ENCODE measurements around the gene TTBK1. TPM values are rescaled to one million over a fixed set of nuclear protein-coding genes. Genes with fewer than 3 reads are reported as not detected.
A peak's percentile ranks its signal among the peaks of the same experiment; 100 is the strongest.

TTBK1 gene
- polyA plus RNA-seq, 2 of the 4 experiments (the other 2 are of a cell fraction), result 0.04 TPM; not detected in 1

GRCh38 chr6:43263314-43264178 lies 20.3 kb downstream of the TTBK1 start:
- Histone ChIP-seq H3K4me2 (no peak overlapping the region), H3K9me3 (no peaks in the 10 kb centered on the region), H3K27ac (0 out of 6 replicates have a peak overlapping the region, but pooled peaks of 1 of the 2 experiments have one; percentile 28), H3K4me3 (no peak overlapping the region), H3K4me1 (peaks cover 7% of the 10 kb centered on the region; the same call in 1 of the 3 replicates)
- DNase-seq (ENCODE audit: low read depth in 1 of 2, low spot score in 1 of 2), result peak; percentile 74 to 86
- ChIA-PET POLR2A (no interaction called here), CTCF (interaction anchor here (0.6 to 5.1 kb wide), 32 partner anchors 9 to 243 kb away, joined by 3 to 38 read pairs (median 3); partner anchors contain the start of genes CRIP3 and DNPH1)
- TF ChIP-seq HOXA7 (CRISPR knock-in tag; IDR thresholded peaks at IDR 0.05), result no peak
- TF ChIP-seq SMC3 (IDR thresholded peaks at IDR 0.05), result peak; percentile 78
- TF ChIP-seq RAD21 (conservative IDR thresholded peaks at IDR 0.05 in 1 of 2, IDR thresholded peaks at IDR 0.05 in 1 of 2), result peak; percentile 87 to 90
- no peak for TF ChIP-seq HOXB5 (CRISPR knock-in tag; IDR thresholded peaks at IDR 0.05)
- TF ChIP-seq PBX3 (IDR thresholded peaks at IDR 0.05), result no peak
- peak; percentile 73 for TF ChIP-seq CTCF (IDR thresholded peaks at IDR 0.05)
- WGBS (ENCODE audit: missing lambda C conversion rate), result 93% methylated on average over 5 of the region's 12 CpGs
- peak; percentile 96 to 98 for ATAC-seq
- no peak for FAIRE-seq

- no peak overlapping the region for H3K27ac ChIP-seq
- H3K9me3 ChIP-seq, result no peaks in the 10 kb centered on the region
- FAIRE-seq (no peak), ATAC-seq (no peak), DNase-seq (ENCODE audit: low read depth in 1 of 2, low spot score in 1 of 2) (no peak)
- H3K4me2 ChIP-seq, result no peak overlapping the region
- CTCF ChIA-PET, result interaction anchor here (1.0 to 5.1 kb wide), 17 partner anchors 8 to 242 kb away, joined by 3 to 38 read pairs (median 5); partner anchors contain the start of genes CRIP3 and DNPH1
- peaks cover 15% of the 10 kb centered on the region for H3K4me1 ChIP-seq
- no peak for TF ChIP-seq GATA3 (IDR thresholded peaks at IDR 0.05; ENCODE audit: borderline replicate concordance)
- no peak for TF ChIP-seq SMC3 (IDR thresholded peaks at IDR 0.05)
- no peak for TF ChIP-seq HOXB5 (CRISPR knock-in tag; IDR thresholded peaks at IDR 0.05)
- no peak for TF ChIP-seq HOXA7 (CRISPR knock-in tag; IDR thresholded peaks at IDR 0.05)
- TF ChIP-seq BHLHE40 (IDR thresholded peaks at IDR 0.05; ENCODE audit: low read depth, low read length), result no peak
- no peak overlapping the region for H3K4me3 ChIP-seq
- WGBS (ENCODE audit: missing lambda C conversion rate), result 66% methylated on average over 5 of the region's 5 CpGs
- POLR2A ChIA-PET, result no interaction called here
These were observed 21.4 kb downstream of the TTBK1 start for GRCh38 chr6:43264599-43265145.

GRCh38 chr6:43265564-43265963 lies 22.3 kb downstream of the TTBK1 start:
- no peak for DNase-seq (ENCODE audit: low read depth in 1 of 2, low spot score in 1 of 2)
- FAIRE-seq, result no peak
- Histone ChIP-seq H3K27ac (no peak overlapping the region), H3K4me3 (no peak overlapping the region), H3K4me1 (peaks cover 24% of the 10 kb centered on the region), H3K4me2 (no peak overlapping the region), H3K9me3 (no peaks in the 10 kb centered on the region)
- CTCF ChIA-PET, result interaction anchor here (1.3 to 5.1 kb wide), 5 partner anchors 70 to 241 kb away, joined by 3 to 38 read pairs (median 16); no protein-coding TSS in a partner anchor
- TF ChIP-seq POLR2AphosphoS2 (conservative IDR thresholded peaks at IDR 0.05; ENCODE audit: low read length) (no peak), RFX5 (IDR thresholded peaks at IDR 0.05) (no peak)
- ATAC-seq, result no peak
- WGBS (ENCODE audit: missing lambda C conversion rate), result 68% methylated on average over 5 of the region's 6 CpGs
- POLR2A ChIA-PET, result no interaction called here

GRCh38 chr6:43267619-43268354 lies 24.5 kb downstream of the TTBK1 start:
- Histone ChIP-seq H3K4me1 (peaks cover 30% of the 10 kb centered on the region), H3K27ac (no peak overlapping the region), H3K4me3 (no peak overlapping the region), H3K4me2 (no peak overlapping the region), H3K9me3 (no peaks in the 10 kb centered on the region)
- POLR2A ChIA-PET, result no interaction called here
- ATAC-seq (no peak), DNase-seq (ENCODE audit: low read depth in 1 of 2, low spot score in 1 of 2) (no peak), FAIRE-seq (no peak)
- CTCF ChIA-PET, result interaction anchor here (1.0 to 3.0 kb wide), 5 partner anchors 19 to 238 kb away, joined by 3 to 14 read pairs (median 6); partner anchors contain the start of genes CRIP3 and DNPH1
- WGBS (ENCODE audit: missing lambda C conversion rate), result 68% methylated on average over 7 of the region's 7 CpGs
- TF ChIP-seq ESRRA (IDR thresholded peaks at IDR 0.05; ENCODE audit: borderline replicate concordance, low read length) (no peak), EHF (CRISPR knock-in tag; IDR thresholded peaks at IDR 0.05) (no peak), ZNF302 (CRISPR knock-in tag; IDR thresholded peaks at IDR 0.05) (no peak), MAFK (IDR thresholded peaks at IDR 0.05; ENCODE audit: partially characterized antibody) (no peak), FOSB (CRISPR knock-in tag; IDR thresholded peaks at IDR 0.05) (no peak), CHD4 (IDR thresholded peaks at IDR 0.05; ENCODE audit: borderline replicate concordance) (no peak), HEYL (CRISPR knock-in tag; IDR thresholded peaks at IDR 0.05) (no peak), CTCF (IDR thresholded peaks at IDR 0.05) (no peak), HMGXB4 (CRISPR knock-in tag; IDR thresholded peaks at IDR 0.05; ENCODE audit: borderline replicate concordance) (no peak), HOXB5 (CRISPR knock-in tag; IDR thresholded peaks at IDR 0.05) (no peak), BHLHE40 (IDR thresholded peaks at IDR 0.05; ENCODE audit: low read depth, low read length) (no peak), GATA3 (IDR thresholded peaks at IDR 0.05; ENCODE audit: borderline replicate concordance) (no peak)

Data from A549 (cell line).